Peyer's patch (tissue), 4 donors: ENCODE data around the gene HSD11B1L.

Source experiments
- CTCF ChIP-seq, 6 experiments: fragments of 450-650 bp in 4 of 6; fragments of 200-600 bp in 2 of 6; sonication (generic) in 1 of 6; IDR thresholded peaks; one replicate each; pipeline ENCODE4 v1.5.1; 2017 to 2019; ENCODE audit warnings: antibody characterized with exemption in 6 of 6, mild to moderate bottlenecking in 3 of 6, moderate library complexity in 1 of 6
- POLR2A ChIP-seq, 2 donors: fragments of 450-650 bp; IDR thresholded peaks; one replicate each; pipeline ENCODE4 v1.5.1; 2017; ENCODE audit warnings: antibody characterized with exemption in 2 of 2, mild to moderate bottlenecking in 2 of 2, moderate library complexity in 2 of 2

DNA sequence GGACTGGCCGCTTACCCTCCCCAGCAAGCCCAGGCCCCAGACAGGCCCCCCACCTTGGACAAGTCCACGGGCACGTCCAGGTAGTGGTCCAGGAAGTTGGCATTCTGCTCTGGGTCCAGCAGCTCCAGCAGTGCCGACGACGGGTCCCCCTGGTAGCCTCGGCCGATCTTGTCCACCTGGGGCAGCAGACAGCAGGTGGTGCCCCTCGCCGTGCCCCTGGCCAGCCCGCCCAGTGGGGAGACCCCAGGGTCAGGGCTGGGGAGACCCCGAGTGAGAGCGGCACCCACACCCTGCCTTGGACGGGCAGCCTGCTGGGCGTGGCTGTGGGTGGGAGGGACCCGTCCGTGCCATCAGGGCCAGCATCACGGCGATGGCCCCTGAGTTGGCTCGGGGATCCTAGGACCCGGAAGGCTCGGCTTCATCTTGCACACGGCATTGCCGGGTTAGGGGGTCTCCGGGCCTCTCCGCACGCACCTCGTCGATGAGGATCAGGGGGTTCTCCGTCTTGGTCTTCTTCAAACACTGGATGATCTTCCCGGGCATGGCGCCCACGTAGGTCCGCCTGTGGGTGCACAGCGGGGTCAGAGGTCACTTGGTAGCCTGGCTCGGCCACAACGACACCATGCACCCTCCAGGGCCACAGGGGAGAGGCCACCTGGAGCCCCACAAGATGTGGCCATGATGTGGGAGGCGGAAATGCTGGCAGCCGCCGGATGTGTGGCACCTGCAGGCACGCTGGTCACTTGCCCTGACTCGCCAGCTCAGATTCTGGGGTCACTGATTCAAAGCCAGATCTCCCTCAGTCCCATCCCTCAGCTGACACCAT, 15.6 kb downstream of the HSD11B1L start:
- no peak for TF ChIP-seq POLR2A (IDR thresholded peaks at IDR 0.05)
- no peak for TF ChIP-seq CTCF (IDR thresholded peaks at IDR 0.05)
